ENCODE results near the gene CFAP299. TPM values are rescaled to one million over a fixed set of nuclear protein-coding genes. Genes with fewer than 3 reads are reported as not detected.

The CFAP299 gene
- total RNA-seq, 1 experiment from 2014 or later = not detected

DNA sequence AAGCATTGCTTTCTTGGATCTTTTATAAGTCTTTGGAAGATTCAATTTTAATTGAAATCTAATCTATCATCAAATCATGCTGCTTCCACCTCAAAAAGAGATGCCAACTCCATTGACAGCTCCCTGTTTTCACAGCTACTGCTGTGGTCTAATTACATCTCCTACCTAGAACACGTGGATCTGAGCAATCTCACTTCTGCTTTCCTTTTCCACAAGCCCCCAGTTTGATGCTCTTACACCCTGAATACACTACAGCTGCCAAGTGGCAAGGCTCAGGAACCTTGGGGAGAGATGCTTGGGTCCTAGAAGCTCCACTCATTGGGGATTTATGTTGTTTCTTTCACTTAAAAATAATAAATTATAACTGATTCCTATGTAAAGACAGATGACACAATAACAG lies 172.0 kb downstream of the CFAP299 start:
- no peaks in the 10 kb centered on the region for H3K27me3 ChIP-seq (ENCODE audit: insufficient read depth, low read length)
- no peak overlapping the region for H3K9ac ChIP-seq (ENCODE audit: low read length)
- no peak overlapping the region for H2AFZ ChIP-seq (ENCODE audit: low read depth, low read length, poor library complexity, severe bottlenecking)
- no peak overlapping the region for H3K4me3 ChIP-seq (replicated peaks in 1 of 2; ENCODE audit: low read depth in 1 of 2, low read length in 2 of 2)
- no TSS peak for BruUV-seq (replicated peaks)
- intact Hi-C loops (cut with micrococcal nuclease) = no loop called here
- ChIA-PET RAD21 (ENCODE audit: low non-redundant PET in 1 of 2, low total read pairs in 2 of 2, uncharacterized antibody in 2 of 2, unreplicated experiment in 2 of 2) (no interaction called here), CTCF (no interaction called here), POLR2A (no interaction called here)
- no peak overlapping the region for H3K27ac ChIP-seq (ENCODE audit: low read depth, low read length)
- no peak for TF ChIP-seq EGR1 (IDR thresholded peaks at IDR 0.05; ENCODE audit: low read depth)
- TF ChIP-seq TCF7L2 (IDR thresholded peaks at IDR 0.05; ENCODE audit: borderline replicate concordance, extremely low read depth, insufficient read depth, insufficient read length) = no peak
- TF ChIP-seq, protein P1, sequence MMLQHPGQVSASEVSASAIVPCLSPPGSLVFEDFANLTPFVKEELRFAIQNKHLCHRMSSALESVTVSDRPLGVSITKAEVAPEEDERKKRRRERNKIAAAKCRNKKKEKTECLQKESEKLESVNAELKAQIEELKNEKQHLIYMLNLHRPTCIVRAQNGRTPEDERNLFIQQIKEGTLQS (IDR thresholded peaks at IDR 0.05) = no peak
- TF ChIP-seq SP1 (IDR thresholded peaks at IDR 0.05; ENCODE audit: low read depth) = no peak
- TF ChIP-seq YY1 (IDR thresholded peaks at IDR 0.05; ENCODE audit: extremely low read depth, insufficient replicate concordance, low read depth, low read length) = no peak
- TF ChIP-seq FOSL1 (IDR thresholded peaks at IDR 0.05; ENCODE audit: low read depth) = no peak
- no peak for TF ChIP-seq CBX3 (IDR thresholded peaks at IDR 0.05; ENCODE audit: low read depth)
- no peaks in the 10 kb centered on the region for H3K36me3 ChIP-seq (ENCODE audit: control insufficient read depth in 1 of 2, insufficient read depth in 2 of 2, low read length in 2 of 2)
- DNase-seq (ENCODE audit: low read depth, low spot score) = no peak
- no peaks in the 10 kb centered on the region for H4K20me1 ChIP-seq (ENCODE audit: insufficient read depth)
- H3K4me2 ChIP-seq (ENCODE audit: low read length) = no peak overlapping the region
- no peaks in the 10 kb centered on the region for H3K79me2 ChIP-seq (ENCODE audit: insufficient read depth, low read length)
- no peaks in the 10 kb centered on the region for H3K9me2 ChIP-seq (ENCODE audit: insufficient read depth)
- no peak for ATAC-seq
- H3K9me3 ChIP-seq (ENCODE audit: control insufficient read depth in 1 of 2, insufficient read depth in 1 of 2, low read depth in 1 of 2, low read length in 2 of 2) = no peaks in the 10 kb centered on the region
- no peaks in the 10 kb centered on the region for H3K4me1 ChIP-seq (ENCODE audit: control insufficient read depth in 1 of 2, insufficient read depth in 2 of 2, low read length in 2 of 2)

DNA sequence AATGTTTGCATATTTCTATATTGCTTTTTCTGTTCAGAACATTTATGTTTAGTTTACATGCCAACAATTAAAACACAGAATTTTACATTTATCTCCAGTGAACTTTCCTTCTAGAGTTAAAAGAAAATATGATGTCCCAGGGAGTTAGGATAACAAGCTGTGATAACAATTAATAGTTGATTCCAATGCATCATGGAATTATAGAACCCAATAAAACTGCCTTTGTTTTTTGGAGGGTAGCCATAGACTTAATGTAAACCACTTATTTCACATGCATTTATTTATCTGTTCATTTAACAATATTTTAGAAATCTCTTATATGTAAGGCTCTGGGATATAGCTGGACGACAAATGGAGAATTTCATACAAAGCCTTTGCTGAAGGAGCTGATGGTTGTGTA lies 180.0 kb downstream of the CFAP299 start:
- H3K9me2 ChIP-seq (ENCODE audit: insufficient read depth) = no peaks in the 10 kb centered on the region
- CTCF ChIA-PET = no interaction called here
- no peaks in the 10 kb centered on the region for H3K36me3 ChIP-seq (ENCODE audit: control insufficient read depth in 1 of 2, insufficient read depth in 2 of 2, low read length in 2 of 2)
- POLR2A ChIA-PET = no interaction called here
- RAD21 ChIA-PET (ENCODE audit: low non-redundant PET in 1 of 2, low total read pairs in 2 of 2, uncharacterized antibody in 2 of 2, unreplicated experiment in 2 of 2) = no interaction called here
- H3K9ac ChIP-seq (ENCODE audit: low read length) = no peak overlapping the region
- H3K27me3 ChIP-seq (ENCODE audit: insufficient read depth, low read length) = 0 out of 2 replicates have a peak, but pooled peaks cover 11% of the 10 kb centered on the region
- no peak overlapping the region for H3K4me3 ChIP-seq (replicated peaks in 1 of 2; ENCODE audit: low read depth in 1 of 2, low read length in 2 of 2)
- H3K79me2 ChIP-seq (ENCODE audit: insufficient read depth, low read length) = no peaks in the 10 kb centered on the region
- TF ChIP-seq, protein P1 (IDR thresholded peaks at IDR 0.05) = no peak
- TF ChIP-seq EGR1 (IDR thresholded peaks at IDR 0.05; ENCODE audit: low read depth) (no peak), SIN3A (IDR thresholded peaks at IDR 0.05; ENCODE audit: low read depth) (no peak), SP1 (IDR thresholded peaks at IDR 0.05; ENCODE audit: low read depth) (no peak), RAD21 (IDR thresholded peaks at IDR 0.05; ENCODE audit: low read depth) (no peak), ZNF274 (IDR thresholded peaks at IDR 0.05; ENCODE audit: low read depth, low read length) (no peak), POLR2A (IDR thresholded peaks at IDR 0.05; ENCODE audit: borderline replicate concordance, extremely low read depth, insufficient read depth, insufficient read length) (no peak), SRF (IDR thresholded peaks at IDR 0.05; ENCODE audit: low read depth) (no peak), FOSL1 (IDR thresholded peaks at IDR 0.05; ENCODE audit: low read depth) (no peak)
- TF ChIP-seq, protein P2, sequence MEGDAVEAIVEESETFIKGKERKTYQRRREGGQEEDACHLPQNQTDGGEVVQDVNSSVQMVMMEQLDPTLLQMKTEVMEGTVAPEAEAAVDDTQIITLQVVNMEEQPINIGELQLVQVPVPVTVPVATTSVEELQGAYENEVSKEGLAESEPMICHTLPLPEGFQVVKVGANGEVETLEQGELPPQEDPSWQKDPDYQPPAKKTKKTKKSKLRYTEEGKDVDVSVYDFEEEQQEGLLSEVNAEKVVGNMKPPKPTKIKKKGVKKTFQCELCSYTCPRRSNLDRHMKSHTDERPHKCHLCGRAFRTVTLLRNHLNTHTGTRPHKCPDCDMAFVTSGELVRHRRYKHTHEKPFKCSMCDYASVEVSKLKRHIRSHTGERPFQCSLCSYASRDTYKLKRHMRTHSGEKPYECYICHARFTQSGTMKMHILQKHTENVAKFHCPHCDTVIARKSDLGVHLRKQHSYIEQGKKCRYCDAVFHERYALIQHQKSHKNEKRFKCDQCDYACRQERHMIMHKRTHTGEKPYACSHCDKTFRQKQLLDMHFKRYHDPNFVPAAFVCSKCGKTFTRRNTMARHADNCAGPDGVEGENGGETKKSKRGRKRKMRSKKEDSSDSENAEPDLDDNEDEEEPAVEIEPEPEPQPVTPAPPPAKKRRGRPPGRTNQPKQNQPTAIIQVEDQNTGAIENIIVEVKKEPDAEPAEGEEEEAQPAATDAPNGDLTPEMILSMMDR (IDR thresholded peaks at IDR 0.05 in 2 of 3, conservative IDR thresholded peaks at IDR 0.05 in 1 of 3; ENCODE audit: borderline replicate concordance in 1 of 3, insufficient read depth in 1 of 3, low read depth in 2 of 3, low read length in 2 of 3) = no peak
- no peaks in the 10 kb centered on the region for H4K20me1 ChIP-seq (ENCODE audit: insufficient read depth)
- H3K4me2 ChIP-seq (ENCODE audit: low read length) = no peak overlapping the region
- H3K27ac ChIP-seq (ENCODE audit: low read depth, low read length) = no peak overlapping the region
- no peak overlapping the region for H2AFZ ChIP-seq (ENCODE audit: low read depth, low read length, poor library complexity, severe bottlenecking)
- intact Hi-C loops (cut with micrococcal nuclease) = no loop called here
- BruUV-seq (replicated peaks) = no TSS peak
- ATAC-seq (no peak), DNase-seq (ENCODE audit: low read depth, low spot score) (no peak)
- no peaks in the 10 kb centered on the region for H3K4me1 ChIP-seq (ENCODE audit: control insufficient read depth in 1 of 2, insufficient read depth in 2 of 2, low read length in 2 of 2)
- no peaks in the 10 kb centered on the region for H3K9me3 ChIP-seq (ENCODE audit: control insufficient read depth in 1 of 2, insufficient read depth in 1 of 2, low read depth in 1 of 2, low read length in 2 of 2)

All from HCT116 (cell line).